IMR-90 (cell line): ENCODE results near the gene PCIF1. TPM values are rescaled to one million over a fixed set of nuclear protein-coding genes. Genes with fewer than 3 reads are reported as not detected.

ENCODE experiments used
- ATAC-seq: fragments of 200-7000 bp; cut with Tn5 transposase; 2 replicates; pipeline ENCODE4 v1.9.1; 2020; ENCODE audit warnings: low read depth, mild to moderate bottlenecking, moderate library complexity
- BruUV-seq: library from RNA; stranded (reverse); fragments of 400-500 nt; replicated peaks from 2 replicates; lab custom pipeline; 2021; lab: Mats Ljungman, UMichigan
- CTCF ChIA-PET: fragments of 300-600 bp; formaldehyde crosslinking; extraction: SDS; loops from one replicate; lab custom pipeline; 2021; ENCODE audit warnings: antibody characterized with exemption; lab: Yijun Ruan, JAX
- POLR2A ChIA-PET: fragments of 300-600 bp; sonication (Branson Sonifier 250); formaldehyde crosslinking; loops from one replicate; lab custom pipeline; 2022; ENCODE audit warnings: antibody characterized with exemption; ENCODE audit not compliant: unreplicated experiment; lab: Charles Lee
- DNase-seq: peaks from one replicate; pipeline ENCODE4 v3.0.0; 2013
- H2AFZ ChIP-seq: replicated peaks from 2 replicates; pipeline ENCODE3; 2013; ENCODE audit warnings: low read length, mild to moderate bottlenecking; ENCODE audit not compliant: poor library complexity
- H2AK5ac ChIP-seq: 2 replicates; pipeline ENCODE4 v1.6.1; 2013; ENCODE audit warnings: low read depth, low read length, inconsistent platforms
- H2AK9ac ChIP-seq: replicated peaks from 2 replicates; pipeline ENCODE3; 2013; ENCODE audit warnings: mild to moderate bottlenecking, low read depth, low read length, moderate library complexity; ENCODE audit not compliant: poor library complexity
- H2BK120ac ChIP-seq: 2 replicates; pipeline ENCODE4 v1.6.1; 2013; ENCODE audit warnings: low read depth, low read length, inconsistent platforms
- H2BK15ac ChIP-seq: 3 replicates; pipeline ENCODE4 v1.6.1; 2013; ENCODE audit warnings: low read depth, low read length, inconsistent platforms
- H2BK20ac ChIP-seq: 2 replicates; pipeline ENCODE4 v1.6.1; 2013; ENCODE audit warnings: low read depth, mild to moderate bottlenecking, inconsistent platforms, low read length, moderate library complexity
- H2BK5ac ChIP-seq: 2 replicates; pipeline ENCODE4 v1.6.1; 2013; ENCODE audit warnings: mild to moderate bottlenecking, low read depth, low read length, inconsistent platforms; ENCODE audit not compliant: poor library complexity, severe bottlenecking
- H3K14ac ChIP-seq: replicated peaks from 2 replicates; pipeline ENCODE4 v1.6.1; 2013; ENCODE audit warnings: low read depth, low read length, inconsistent platforms
- H3K18ac ChIP-seq: 2 replicates; pipeline ENCODE4 v1.6.1; 2013; ENCODE audit warnings: low read depth, low read length, control low read depth
- H3K23ac ChIP-seq: 2 replicates; pipeline ENCODE4 v1.6.1; 2013; ENCODE audit warnings: low read depth, low read length, inconsistent platforms
- H3K27ac ChIP-seq: 2 replicates; pipeline ENCODE4 v1.5.1; 2013; ENCODE audit warnings: mild to moderate bottlenecking, control low read depth, low read length; ENCODE audit not compliant: insufficient read depth
- H3K27me3 ChIP-seq: 2 replicates; pipeline ENCODE4 v1.6.1; 2013; ENCODE audit warnings: low read length; ENCODE audit not compliant: control insufficient read depth, insufficient read depth
- H3K36me3 ChIP-seq: 2 replicates; pipeline ENCODE4 v1.6.1; 2013; ENCODE audit warnings: low read length, mixed read lengths; ENCODE audit not compliant: control insufficient read depth, insufficient read depth
- H3K4ac ChIP-seq: 2 replicates; pipeline ENCODE4 v1.6.1; 2013; ENCODE audit warnings: low read depth, low read length, inconsistent platforms
- H3K4me1 ChIP-seq: 2 replicates; pipeline ENCODE4 v1.6.1; 2013; ENCODE audit warnings: low read length, mixed read lengths; ENCODE audit not compliant: control insufficient read depth, insufficient read depth
- H3K4me2 ChIP-seq: 2 replicates; pipeline ENCODE4 v1.6.1; 2013; ENCODE audit warnings: low read depth, mild to moderate bottlenecking, control low read depth, low read length, moderate library complexity
- H3K4me3 ChIP-seq: 2 replicates; pipeline ENCODE4 v1.5.1; 2013; ENCODE audit warnings: low read depth, mild to moderate bottlenecking, control low read depth, low read length, moderate library complexity; ENCODE audit not compliant: insufficient read depth
- H3K56ac ChIP-seq: 2 replicates; pipeline ENCODE4 v1.6.1; 2013; ENCODE audit warnings: low read length, inconsistent platforms; ENCODE audit not compliant: insufficient read depth; ENCODE audit errors: extremely low read depth
- H3K79me1 ChIP-seq, 2 experiments: 2 replicates each; pipeline ENCODE4 v1.6.1; 2013; ENCODE audit warnings: low read length in 2 of 2, inconsistent platforms in 1 of 2, low read depth in 1 of 2
- H3K9ac ChIP-seq: 2 replicates; pipeline ENCODE4 v1.6.1; 2013; ENCODE audit warnings: low read depth, low read length, control low read depth
- H3K9me1 ChIP-seq: 2 replicates; pipeline ENCODE4 v1.6.1; 2013; ENCODE audit warnings: low read length, inconsistent platforms; ENCODE audit not compliant: insufficient read depth
- H3K9me3 ChIP-seq: 2 replicates; pipeline ENCODE4 v1.6.1; 2013; ENCODE audit warnings: low read length; ENCODE audit not compliant: control insufficient read depth, insufficient read depth
- H4K20me1 ChIP-seq: 2 replicates; pipeline ENCODE4 v1.6.1; 2013; ENCODE audit warnings: low read length, inconsistent platforms; ENCODE audit not compliant: insufficient read depth
- H4K5ac ChIP-seq: 2 replicates; pipeline ENCODE4 v1.6.1; 2013; ENCODE audit warnings: mild to moderate bottlenecking, low read depth, low read length, control low read depth
- H4K8ac ChIP-seq, 2 experiments: 2 replicates each; pipeline ENCODE4 v1.6.1; 2013; ENCODE audit warnings: low read depth in 2 of 2, low read length in 2 of 2, control low read depth in 1 of 2, inconsistent platforms in 1 of 2
- H4K91ac ChIP-seq: 2 replicates; pipeline ENCODE4 v1.6.1; 2013; ENCODE audit warnings: low read depth, low read length, inconsistent platforms; ENCODE audit not compliant: insufficient read depth
- MXI1 ChIP-seq: IDR thresholded peaks from 2 replicates; pipeline ENCODE4 v1.6.1; 2012; ENCODE audit warnings: low read depth, mild to moderate bottlenecking, low read length, moderate library complexity, borderline replicate concordance
- NFE2L2 ChIP-seq: fragments of 150-350 bp; IDR thresholded peaks from 2 replicates; pipeline ENCODE4 v1.6.1; 2016; ENCODE audit warnings: low read depth, mild to moderate bottlenecking, low read length
- SMC3 ChIP-seq: fragments of 150-350 bp; IDR thresholded peaks from 2 replicates; pipeline ENCODE4 v1.6.1; 2016; ENCODE audit warnings: low read depth, mild to moderate bottlenecking, antibody characterized with exemption, low read length, moderate library complexity
- WGBS, 2 experiments: methylation state at CpG; one replicate each; pipeline versions ENCODE4 v1.1.5 to v1.1.7; 2013; ENCODE audit warnings: missing lambda C conversion rate in 2 of 2; ENCODE audit not compliant: insufficient read length in 1 of 2; ENCODE audit errors: extremely low coverage in 2 of 2; 5-methylcytosine and 5-hydroxymethylcytosine counted together
- dilution Hi-C: fragments of 300-500 bp; cut with HindIII; formaldehyde crosslinking; loops from one replicate; pipeline ENCODE4 v1.14.3; 2018; ENCODE audit warnings: low sequenced_read_pairs; ENCODE audit not compliant: unreplicated experiment
- in situ Hi-C: fragments of 300-500 bp; cut with MboI; formaldehyde crosslinking; loops from 3 replicates; pipeline ENCODE4 v1.14.3; 2019; ENCODE audit warnings: low sequenced_read_pairs, inconsistent platforms, mixed read lengths
- intact Hi-C: fragments of 100-400 bp; cut with micrococcal nuclease; formaldehyde crosslinking; loops from 2 replicates; pipeline ENCODE4 v1.10.0; 2022
- polyA plus RNA-seq, 3 experiments: library from polyadenylated mRNA; depleted of rRNA; stranded (reverse); fragments of >200 nt; gene quantifications; 2 replicates each; pipeline ENCODE4 v1.2.3, GENCODE V29; 2012; ENCODE audit warnings: low replicate concordance in 1 of 3
- total RNA-seq: library from RNA; depleted of rRNA; stranded (reverse); fragments of >200 nt; gene quantifications from 2 replicates; pipeline ENCODE4 v1.2.3, GENCODE V29; 2012
- TF ChIP-seq, protein P1 (sequence below): fragments of 150-350 bp; IDR thresholded peaks from 2 replicates; pipeline ENCODE4 v1.6.1; 2017; ENCODE audit warnings: mild to moderate bottlenecking, antibody characterized with exemption, low read length, low read depth

PCIF1 gene
- total and polyA plus RNA-seq, 2 of the 4 experiments (the other 2 are of a cell fraction) = 5.4 to 18.3 TPM

DNA sequence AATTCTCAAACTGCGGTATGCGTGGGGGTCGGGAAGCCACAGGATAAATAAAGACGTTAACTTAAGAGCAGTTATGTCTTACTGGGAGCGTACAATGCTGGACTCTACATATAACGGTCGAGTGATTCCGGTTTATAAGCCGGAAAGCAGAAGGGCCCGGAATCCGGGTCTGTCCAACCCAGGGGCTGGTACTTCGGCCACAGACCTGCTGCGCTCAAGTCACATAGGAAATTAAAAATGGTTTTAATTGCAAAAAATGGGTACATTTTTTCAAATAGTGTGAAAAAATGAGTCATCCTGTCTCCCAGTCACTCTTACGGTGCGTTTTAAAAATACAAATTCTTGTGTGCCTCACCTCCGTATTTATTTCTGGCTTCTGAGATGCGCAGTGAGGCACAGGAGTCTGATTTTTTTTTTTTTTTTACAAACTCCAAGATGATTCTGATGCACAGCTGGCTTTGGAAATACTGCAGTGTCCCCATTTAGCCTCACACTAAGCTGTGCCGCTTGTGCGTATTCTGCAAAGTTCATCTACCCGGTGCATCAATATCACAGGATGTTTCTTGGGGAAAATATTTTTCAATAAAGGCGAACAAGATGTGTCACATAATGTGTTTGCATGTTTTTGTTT is 1.0 kb downstream of the PCIF1 start:
- Histone ChIP-seq H3K56ac (peak overlapping the region; percentile 60; the same call in 1 of the 2 replicates), H2BK120ac (peak overlapping the region; percentile 25; the same call in 1 of the 2 replicates), H3K14ac (peak overlapping the region; percentile 80), H3K23ac (peak overlapping the region; percentile 54), H2AK9ac (peak overlapping the region; percentile 10), H3K9me1 (0 out of 2 replicates have a peak, but pooled peaks cover 4% of the 10 kb centered on the region), H4K5ac (peak overlapping the region; percentile 46), H3K4me2 (peak overlapping the region; percentile 95), H3K9me3 (no peaks in the 10 kb centered on the region), H3K9ac (peak overlapping the region; percentile 52), H4K8ac (peak overlapping the region in 1 of 2 experiments; percentile 38; a peak in 2 of 4 replicates), H3K79me1 (peaks cover 38 to 70% of the 10 kb centered on the region in 2 experiments), H2BK20ac (no peak overlapping the region), H3K4ac (peak overlapping the region; percentile 83), H2BK15ac (no peak overlapping the region; the same call in 2 of the 3 replicates), H3K27ac (peak overlapping the region; percentile 63), H2AFZ (peak overlapping the region; percentile 87), H2AK5ac (peak overlapping the region; percentile 15; the same call in 1 of the 2 replicates), H3K4me1 (peaks cover 5% of the 10 kb centered on the region), H3K27me3 (no peaks in the 10 kb centered on the region), H3K18ac (peak overlapping the region; percentile 71; the same call in 1 of the 2 replicates), H3K36me3 (peaks cover 27% of the 10 kb centered on the region), H2BK5ac (peak overlapping the region; percentile 77), H4K20me1 (peaks cover 15% of the 10 kb centered on the region), H3K4me3 (peak overlapping the region; percentile 57), H4K91ac (peak overlapping the region; percentile 14; the same call in 1 of the 2 replicates)
- TSS peak; percentile 83 for BruUV-seq
- dilution Hi-C loops (no loop called here), in situ Hi-C loops (no loop called here), intact Hi-C loops (loop anchor here (1.0 to 10.0 kb wide), 5 partner anchors 25 to 136 kb away; partner anchors contain the start of genes ACOT8, CTSA, NEURL2 and SNX21)
- ATAC-seq (no peak), DNase-seq (peak; percentile 43)
- WGBS, 2 experiments = 10% methylated on average over 9 of the region's 21 CpGs; no CpG with 5 or more reads in 1 of the 2 experiments
- TF ChIP-seq SMC3 (no peak), NFE2L2 (0 out of 2 replicates have a peak, but pooled peaks have one; percentile 14), MXI1 (peak; percentile 4; the same call in 1 of the 2 replicates)
- TF ChIP-seq, protein P1, sequence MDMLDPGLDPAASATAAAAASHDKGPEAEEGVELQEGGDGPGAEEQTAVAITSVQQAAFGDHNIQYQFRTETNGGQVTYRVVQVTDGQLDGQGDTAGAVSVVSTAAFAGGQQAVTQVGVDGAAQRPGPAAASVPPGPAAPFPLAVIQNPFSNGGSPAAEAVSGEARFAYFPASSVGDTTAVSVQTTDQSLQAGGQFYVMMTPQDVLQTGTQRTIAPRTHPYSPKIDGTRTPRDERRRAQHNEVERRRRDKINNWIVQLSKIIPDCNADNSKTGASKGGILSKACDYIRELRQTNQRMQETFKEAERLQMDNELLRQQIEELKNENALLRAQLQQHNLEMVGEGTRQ = no peak
- ChIA-PET CTCF (interaction anchor here (0.7 kb wide), 1 partner anchor 34 kb away, joined by 3 read pairs; no protein-coding TSS in a partner anchor), POLR2A (interaction anchor here (0.6 to 1.2 kb wide), 4 partner anchors 8 to 25 kb away, joined by 3 to 8 read pairs (median 5); no protein-coding TSS in a partner anchor)
